HepG2 (cell line): ENCODE measurements around the gene TMEM204.

ENCODE experiments used
- BCLAF1 ChIP-seq: fragments of 450-650 bp; IDR thresholded peaks from 2 replicates; pipeline ENCODE4 v1.6.1; 2017; ENCODE audit warnings: mild to moderate bottlenecking
- CBX5 ChIP-seq: sonication (generic); formaldehyde crosslinking; IDR thresholded peaks from 2 replicates; pipeline ENCODE4 v1.4.0; 2020; ENCODE audit warnings: missing genetic modification reagents, borderline replicate concordance
- JUND ChIP-seq: sonication (generic); formaldehyde crosslinking; IDR thresholded peaks from 2 replicates; pipeline ENCODE4 v1.8.0; 2022; ENCODE audit warnings: mild to moderate bottlenecking, missing genetic modification reagents
- MYC ChIP-seq: sonication (generic); formaldehyde crosslinking; IDR thresholded peaks from 2 replicates; pipeline ENCODE4 v1.9.0; 2021; ENCODE audit warnings: missing genetic modification reagents, borderline replicate concordance
- POLR2AphosphoS5 ChIP-seq: IDR thresholded peaks from 2 replicates; pipeline ENCODE4 v1.6.1; 2012; ENCODE audit warnings: low read depth, low read length
- RAD51 ChIP-seq: fragments of 450-650 bp; IDR thresholded peaks from 2 replicates; pipeline ENCODE4 v1.6.1; 2016; ENCODE audit warnings: borderline replicate concordance
- TAF15 ChIP-seq: fragments of 200-400 bp; formaldehyde crosslinking; IDR thresholded peaks from one replicate; pipeline ENCODE4 v1.6.1; 2018; ENCODE audit warnings: mild to moderate bottlenecking, low read depth, low read length; ENCODE audit not compliant: poor library complexity, severe bottlenecking

- TF ChIP-seq BCLAF1 (no peak), TAF15 (no peak), RAD51 (no peak), POLR2AphosphoS5 (no peak), MYC (no peak), JUND (no peak), CBX5 (CRISPR knock-in tag) (no peak)
These were observed 38.1 kb upstream of the TMEM204 start for GRCh38 chr16:1495211-1495888.
